GM12878 (cell line): Measurements from ENCODE around the gene TARDBP. TPM values are rescaled to one million over a fixed set of nuclear protein-coding genes. Genes with fewer than 3 reads are reported as not detected.

ENCODE experiments used
- ATAC-seq: fragments of 200-7000 bp; cut with Tn5 transposase; 3 replicates; pipeline ENCODE4 v1.9.1; 2020; ENCODE audit warnings: mild to moderate bottlenecking, moderate library complexity
- BruUV-seq: library from RNA; stranded (reverse); fragments of 400-500 nt; replicated peaks from 2 replicates; lab custom pipeline; 2021; lab: Mats Ljungman, UMichigan
- CTCF ChIA-PET: fragments of 300-600 bp; sonication (Branson Sonifier 250); formaldehyde crosslinking; extraction: SDS; loops from one replicate; lab custom pipeline; 2021; ENCODE audit warnings: inconsistent platforms; lab: Yijun Ruan, JAX
- POLR2A ChIA-PET: fragments of 350-600 bp; formaldehyde crosslinking; extraction: SDS; loops from one replicate; lab custom pipeline; 2021; ENCODE audit warnings: inconsistent platforms; lab: Charles Lee
- RAD21 ChIA-PET: fragments of 300-600 bp; sonication (Branson Sonifier 250); formaldehyde crosslinking; loops from one replicate; lab custom pipeline; 2023; ENCODE audit warnings: antibody characterized with exemption; ENCODE audit not compliant: unreplicated experiment; lab: Charles Lee
- SMC1A ChIA-PET: fragments of 300-600 bp; sonication (Branson Sonifier 250); formaldehyde crosslinking; loops from one replicate; lab custom pipeline; 2023; ENCODE audit not compliant: unreplicated experiment, uncharacterized antibody; lab: Charles Lee
- DNase-seq: peaks from one replicate; pipeline ENCODE4 v3.0.0-alpha.2; 2011; ENCODE audit warnings: low read depth, low spot score
- FAIRE-seq: peaks from 3 replicates; lab custom pipeline; 2011; peaks lifted over from hg19 to GRCh38; lab: Jason Lieb, UNC
- H2AFZ ChIP-seq: 2 replicates; pipeline ENCODE4 v1.6.0; 2011; ENCODE audit warnings: low read depth, low read length, control low read depth; ENCODE audit not compliant: control insufficient read depth
- H3K27ac ChIP-seq: 2 replicates; pipeline ENCODE4 v1.5.1; 2011; ENCODE audit warnings: control low read depth; ENCODE audit not compliant: control insufficient read depth, insufficient read depth
- H3K27me3 ChIP-seq, 2 experiments: replicated peaks in 1 of 2; 2 replicates each; pipeline versions ENCODE4 v1.6.0 to v1.6.1; 2011; ENCODE audit warnings: low read length in 1 of 2; ENCODE audit not compliant: control insufficient read depth in 2 of 2, insufficient read depth in 2 of 2
- H3K36me3 ChIP-seq, 2 experiments: 2 replicates each; pipeline ENCODE4 v1.5.1; 2011; ENCODE audit warnings: low read length in 1 of 2; ENCODE audit not compliant: control insufficient read depth in 2 of 2, insufficient read depth in 2 of 2
- H3K4me1 ChIP-seq: 2 replicates; pipeline ENCODE4 v1.6.1; 2011; ENCODE audit warnings: mild to moderate bottlenecking, low read length, moderate library complexity, mixed read lengths; ENCODE audit not compliant: control insufficient read depth, insufficient read depth
- H3K4me2 ChIP-seq: 2 replicates; pipeline ENCODE4 v1.6.0; 2011; ENCODE audit warnings: control low read depth; ENCODE audit not compliant: control insufficient read depth, insufficient read depth
- H3K4me3 ChIP-seq: fragments of 200-600 bp; sonication (generic); 2 replicates; pipeline ENCODE4 v1.5.1; 2016
- H3K79me2 ChIP-seq: 2 replicates; pipeline ENCODE4 v1.6.0; 2011; ENCODE audit warnings: low read length; ENCODE audit not compliant: control insufficient read depth, insufficient read depth
- H3K9ac ChIP-seq: 2 replicates; pipeline ENCODE4 v1.8.0; 2011; ENCODE audit warnings: low read length, control low read depth, mixed read lengths; ENCODE audit not compliant: control insufficient read depth, insufficient read depth
- H3K9me3 ChIP-seq: replicated peaks from 3 replicates; pipeline ENCODE4 v1.5.1; 2011; ENCODE audit warnings: mild to moderate bottlenecking, low read length; ENCODE audit not compliant: control insufficient read depth, insufficient read depth
- H4K20me1 ChIP-seq: 2 replicates; pipeline ENCODE4 v1.6.0; 2011; ENCODE audit not compliant: control insufficient read depth, insufficient read depth
- DPF2 ChIP-seq: fragments of 450-650 bp; IDR thresholded peaks from 2 replicates; pipeline ENCODE4 v1.6.1; 2017; ENCODE audit warnings: mild to moderate bottlenecking
- SREBF1 ChIP-seq: IDR thresholded peaks from 2 replicates; pipeline ENCODE4 v1.6.1; 2012; ENCODE audit warnings: mild to moderate bottlenecking, low read length
- ZBTB11 ChIP-seq: fragments of 450-650 bp; formaldehyde crosslinking; IDR thresholded peaks from 2 replicates; pipeline ENCODE4 v1.5.0; 2022; ENCODE audit warnings: mild to moderate bottlenecking, missing genetic modification characterization
- ZBTB4 ChIP-seq: fragments of 450-650 bp; formaldehyde crosslinking; IDR thresholded peaks from 2 replicates; pipeline ENCODE4 v1.4.0; 2022; ENCODE audit warnings: mild to moderate bottlenecking, moderate library complexity
- WGBS: methylation state at CpG from one replicate; pipeline ENCODE4 v1.1.6; 2016; ENCODE audit warnings: low lambda C conversion rate; ENCODE audit not compliant: insufficient replicate concordance, insufficient coverage; ENCODE audit errors: missing lambda C conversion rate; 5-methylcytosine and 5-hydroxymethylcytosine counted together
- in situ Hi-C: fragments of 300-500 bp; cut with MboI; formaldehyde crosslinking; loops from 9 replicates; pipeline ENCODE4 v1.14.3; 2018; ENCODE audit warnings: mixed read lengths
- intact Hi-C: fragments of 100-400 bp; cut with micrococcal nuclease; formaldehyde crosslinking; loops from one replicate; pipeline ENCODE4 v1.14.2; 2022; ENCODE audit not compliant: unreplicated experiment
- polyA plus RNA-seq, 11 experiments: library from polyadenylated mRNA; depleted of rRNA in 4 of 11; unstranded in 6 of 11; stranded (reverse) in 5 of 11; fragments of >200 nt; fragmentation: Nextera tagmentation in 4 of 11; fragmentation: Illumina TruSeq in 1 of 11; extraction: Ambion mirVana in 4 of 11; extraction: Trizol in 1 of 11; gene quantifications; 1 replicate in 1 of 11; 2 replicates in 10 of 11; pipeline versions ENCODE4 v1.2.1 to v1.2.3, GENCODE V29; 2011 to 2016; ENCODE audit warnings: inconsistent platforms in 2 of 11, missing spikeins in 2 of 11, low read depth in 1 of 11
- total RNA-seq, 4 experiments: library from RNA; depleted of rRNA in 3 of 4; stranded (reverse); fragments of >200 nt in 3 of 4; fragmentation: Illumina TruSeq in 1 of 4; extraction: Trizol in 1 of 4; gene quantifications; 2 replicates each; pipeline versions ENCODE4 v1.2.1 to v1.2.3, GENCODE V29; 2013 to 2021

The TARDBP gene
- total and polyA plus RNA-seq, 10 of the 15 experiments (the other 5 are each of a cell fraction or from before 2014, with no cell fraction given): 55.6 to 318 (median 192) TPM

GRCh38 chr1:11024154-11024873 is 11.9 kb downstream of the TARDBP start:
- Histone ChIP-seq H2AFZ (no peak overlapping the region), H3K27me3 (no peaks in the 10 kb centered on the region), H3K9me3 (no peaks in the 10 kb centered on the region), H3K9ac (no peak overlapping the region), H3K4me1 (no peaks in the 10 kb centered on the region), H3K79me2 (peaks cover 1% of the 10 kb centered on the region; the same call in 1 of the 2 replicates), H3K4me3 (no peak overlapping the region), H3K27ac (no peak overlapping the region), H4K20me1 (peaks cover 2% of the 10 kb centered on the region; the same call in 1 of the 2 replicates), H3K4me2 (no peak overlapping the region), H3K36me3 (peaks cover 8 to 55% of the 10 kb centered on the region in 2 experiments)
- POLR2A ChIA-PET: no interaction called here
- intact Hi-C loops (no loop called here), in situ Hi-C loops (no loop called here)
- FAIRE-seq: no peak
- SMC1A ChIA-PET: interaction anchor here (1.1 kb wide), 1 partner anchor 13 kb away, joined by 3 read pairs; no protein-coding TSS in a partner anchor
- CTCF ChIA-PET: interaction anchor here (2.3 kb wide), 1 partner anchor 13 kb away, joined by 11 read pairs; no protein-coding TSS in a partner anchor
- BruUV-seq: no TSS peak
- ATAC-seq: no peak
- 58% methylated on average over 3 of the region's 3 CpGs for WGBS
- DNase-seq: no peak
- RAD21 ChIA-PET: no interaction called here
- TF ChIP-seq SREBF1 (no peak), ZBTB4 (CRISPR knock-in tag) (no peak), DPF2 (no peak), ZBTB11 (CRISPR knock-in tag) (no peak)
